ENCODE results near the gene PRM3. TPM values are rescaled to one million over a fixed set of nuclear protein-coding genes. Genes with fewer than 3 reads are reported as not detected.

Gene PRM3
- total RNA-seq, 4 donors from 2014 or later = not detected

GRCh38 chr16:11276896-11277593 is 3.6 kb upstream of the PRM3 start:
- no peak for ATAC-seq
- TF ChIP-seq CTCF (IDR thresholded peaks at IDR 0.05) (no peak), EP300 (IDR thresholded peaks at IDR 0.05) (no peak), POLR2AphosphoS5 (IDR thresholded peaks at IDR 0.05) (no peak), POLR2A (IDR thresholded peaks at IDR 0.05) (no peak)
- Histone ChIP-seq H3K27ac (no peak overlapping the region), H3K27me3 (no peaks in the 10 kb centered on the region), H3K4me3 (no peak overlapping the region), H3K9me3 (peaks cover 0 to 3% (median 0%) of the 10 kb centered on the region in 3 donors), H3K4me1 (no peaks in the 10 kb centered on the region), H3K36me3 (no peaks in the 10 kb centered on the region)
- 87 to 100% methylated on average over 2 to 9 of the region's 11 CpGs for WGBS, 2 donors (ENCODE audit: low coverage in 1 of 2)

GRCh38 chr16:11276143-11276895 is 2.9 kb upstream of the PRM3 start, which contains the start of gene PRM2:
PRM2 (minus strand) TSS chr16:11276480; CDS start chr16:11276370, 110 bp downstream.
- WGBS, 2 donors (ENCODE audit: low coverage in 1 of 2) = 83 to 97% methylated on average over 3 of the region's 26 CpGs
- TF ChIP-seq CTCF (IDR thresholded peaks at IDR 0.05) = no peak
- Histone ChIP-seq H3K36me3 (no peaks in the 10 kb centered on the region), H3K4me3 (no peak within 1 kb of the TSS), H3K4me1 (no peaks in the 10 kb centered on the region), H3K9me3 (peaks cover 0 to 3% (median 0%) of the 10 kb centered on the region in 3 donors), H3K27ac (no peak within 1 kb of the TSS), H3K27me3 (no peaks in the 10 kb centered on the region)
- no peak for ATAC-seq

GRCh38 chr16:11274964-11275363 is 1.5 kb upstream of the PRM3 start:
- H3K36me3 ChIP-seq = no peaks in the 10 kb centered on the region
- no peak overlapping the region for H3K4me3 ChIP-seq
- H3K27ac ChIP-seq = no peak overlapping the region
- no peaks in the 10 kb centered on the region for H3K27me3 ChIP-seq
- peaks cover 0 to 3% (median 0%) of the 10 kb centered on the region in 3 donors for H3K9me3 ChIP-seq
- no peaks in the 10 kb centered on the region for H3K4me1 ChIP-seq
- TF ChIP-seq EP300 (IDR thresholded peaks at IDR 0.05) = no peak
- no peak for TF ChIP-seq POLR2A (IDR thresholded peaks at IDR 0.05)
- no peak for TF ChIP-seq CTCF (IDR thresholded peaks at IDR 0.05)
- no peak for TF ChIP-seq POLR2AphosphoS5 (IDR thresholded peaks at IDR 0.05)
- WGBS, 2 donors (ENCODE audit: low coverage in 1 of 2) = 60 to 100% methylated on average over 1 of the region's 7 CpGs
- no peak for ATAC-seq

GRCh38 chr16:11273721-11274324 is 394 bp upstream of the PRM3 start:
- no peak for ATAC-seq
- Histone ChIP-seq H3K27ac (no peak overlapping the region), H3K4me1 (no peaks in the 10 kb centered on the region), H3K4me3 (no peak overlapping the region), H3K36me3 (no peaks in the 10 kb centered on the region), H3K27me3 (no peaks in the 10 kb centered on the region), H3K9me3 (peaks cover 0 to 3% (median 0%) of the 10 kb centered on the region in 3 donors)
- WGBS, 2 donors (ENCODE audit: low coverage in 1 of 2) = 76 to 78% methylated on average over 2 to 3 of the region's 3 CpGs
- TF ChIP-seq CTCF (IDR thresholded peaks at IDR 0.05) (no peak), POLR2AphosphoS5 (IDR thresholded peaks at IDR 0.05) (no peak), EP300 (IDR thresholded peaks at IDR 0.05) (no peak), POLR2A (IDR thresholded peaks at IDR 0.05) (no peak)

Measured in gastroesophageal sphincter (tissue), 4 donors.